AG09319 (cell line): ENCODE results near the gene CMIP.

ENCODE experiments used
- DNase-seq: peaks from one replicate; pipeline ENCODE4 v3.0.0-alpha.2; 2010; ENCODE audit warnings: low read depth; ENCODE audit errors: extremely low read depth
- TF ChIP-seq, protein P1 (sequence below): IDR thresholded peaks from 2 replicates; pipeline ENCODE4 v1.5.1; 2011; ENCODE audit warnings: low read depth, mild to moderate bottlenecking, inconsistent platforms, low read length, moderate library complexity

Gene CMIP

DNA sequence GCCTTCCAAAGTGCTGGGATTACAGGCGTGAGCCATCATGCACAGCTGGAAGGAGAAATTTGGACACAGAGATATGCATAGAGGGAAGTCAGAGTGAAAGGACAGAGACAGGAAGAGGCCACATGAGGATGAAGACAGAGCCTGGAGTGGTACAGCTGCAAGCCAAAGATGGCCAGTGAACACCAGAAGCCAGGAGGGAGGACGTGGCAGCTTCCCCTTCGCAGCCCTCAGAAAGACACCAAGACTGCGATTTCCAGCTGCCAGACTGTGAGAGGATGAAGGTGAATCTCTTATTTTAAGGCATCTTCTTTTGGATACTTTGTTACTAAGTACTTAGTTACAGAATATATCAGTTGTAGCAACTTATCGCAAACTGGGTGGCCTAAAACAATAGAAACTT is 274.0 kb downstream of the CMIP start:
- TF ChIP-seq, protein P1, sequence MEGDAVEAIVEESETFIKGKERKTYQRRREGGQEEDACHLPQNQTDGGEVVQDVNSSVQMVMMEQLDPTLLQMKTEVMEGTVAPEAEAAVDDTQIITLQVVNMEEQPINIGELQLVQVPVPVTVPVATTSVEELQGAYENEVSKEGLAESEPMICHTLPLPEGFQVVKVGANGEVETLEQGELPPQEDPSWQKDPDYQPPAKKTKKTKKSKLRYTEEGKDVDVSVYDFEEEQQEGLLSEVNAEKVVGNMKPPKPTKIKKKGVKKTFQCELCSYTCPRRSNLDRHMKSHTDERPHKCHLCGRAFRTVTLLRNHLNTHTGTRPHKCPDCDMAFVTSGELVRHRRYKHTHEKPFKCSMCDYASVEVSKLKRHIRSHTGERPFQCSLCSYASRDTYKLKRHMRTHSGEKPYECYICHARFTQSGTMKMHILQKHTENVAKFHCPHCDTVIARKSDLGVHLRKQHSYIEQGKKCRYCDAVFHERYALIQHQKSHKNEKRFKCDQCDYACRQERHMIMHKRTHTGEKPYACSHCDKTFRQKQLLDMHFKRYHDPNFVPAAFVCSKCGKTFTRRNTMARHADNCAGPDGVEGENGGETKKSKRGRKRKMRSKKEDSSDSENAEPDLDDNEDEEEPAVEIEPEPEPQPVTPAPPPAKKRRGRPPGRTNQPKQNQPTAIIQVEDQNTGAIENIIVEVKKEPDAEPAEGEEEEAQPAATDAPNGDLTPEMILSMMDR = no peak

GRCh38 chr16:81719993-81720392 is 275.4 kb downstream of the CMIP start:
- no peak for DNase-seq
- TF ChIP-seq, protein P1 = no peak

More for the DNA sequence above, 274.0 kb downstream of the CMIP start:
- DNase-seq = no peak

DNA sequence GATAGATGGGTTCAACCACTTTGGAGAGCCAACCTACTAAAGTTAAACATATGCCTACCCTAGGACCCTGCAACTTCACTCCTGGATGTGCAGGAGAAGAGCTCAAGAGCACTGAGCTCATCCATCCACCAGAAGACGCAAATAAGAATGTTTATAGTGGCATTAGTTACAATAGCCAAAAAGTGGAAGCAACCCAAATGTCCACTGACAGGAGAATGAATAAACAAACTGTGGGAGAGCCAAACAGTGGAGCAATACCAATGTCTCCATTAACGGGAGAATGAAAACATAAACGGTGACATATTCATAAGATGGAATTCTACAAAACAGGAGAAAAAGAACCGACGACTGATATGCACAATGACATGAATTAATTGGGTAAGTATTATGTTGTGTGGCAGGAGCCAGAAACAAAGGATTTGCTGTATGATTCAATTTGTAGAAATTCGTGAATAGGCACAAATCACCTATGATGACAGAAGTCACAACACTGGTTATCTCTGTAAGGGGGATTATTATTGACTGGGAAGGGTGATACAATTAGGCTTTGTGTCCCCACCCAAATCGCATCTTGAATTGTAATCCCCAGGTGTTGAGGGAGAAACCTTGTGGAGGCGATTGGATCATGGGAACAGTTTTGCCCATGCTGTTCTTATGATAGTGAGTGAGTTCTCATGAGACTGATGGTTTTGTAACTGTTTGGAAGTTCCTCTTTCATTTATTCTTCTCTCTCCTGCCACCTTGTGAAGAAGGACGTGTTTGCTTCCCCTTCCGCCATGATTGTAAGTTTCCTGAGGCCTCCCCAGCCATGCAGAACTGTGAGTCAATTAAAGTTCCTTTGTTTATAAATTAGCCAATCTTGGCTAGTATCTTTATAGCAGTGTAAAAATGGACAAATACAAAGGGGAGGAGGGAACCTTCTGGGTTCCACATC is 276.6 kb downstream of the CMIP start:
- TF ChIP-seq, protein P1 = no peak
- DNase-seq = no peak

- DNase-seq = peak; percentile 55
- TF ChIP-seq, protein P1 = peak; percentile 62
Observed at GRCh38 chr16:81723098-81723723, 278.6 kb downstream of the CMIP start.

GRCh38 chr16:81728435-81728834 is 283.8 kb downstream of the CMIP start:
- no peak for DNase-seq
- TF ChIP-seq, protein P1 = no peak

- no peak for DNase-seq
- TF ChIP-seq, protein P1 = no peak
Observed at GRCh38 chr16:81729451-81729850, 284.8 kb downstream of the CMIP start.
